H9 (cell line): ENCODE measurements around the gene MICAL3. TPM values are rescaled to one million over a fixed set of nuclear protein-coding genes. Genes with fewer than 3 reads are reported as not detected.

Experiments
- DNase-seq: peaks from one replicate; pipeline ENCODE4 v3.0.0-alpha.2; 2017
- H2AFZ ChIP-seq: one replicate; pipeline ENCODE4 v1.6.1; 2013; ENCODE audit warnings: mild to moderate bottlenecking, low read length, control low read depth, moderate library complexity
- H2AK5ac ChIP-seq: 2 replicates; pipeline ENCODE4 v1.6.1; 2013; ENCODE audit warnings: low read length, control low read depth, mixed read lengths; ENCODE audit not compliant: insufficient read length
- H2BK120ac ChIP-seq: one replicate; pipeline ENCODE4 v1.6.1; 2013; ENCODE audit warnings: low read depth, mild to moderate bottlenecking, low read length, control low read depth, inconsistent platforms; ENCODE audit not compliant: poor library complexity, severe bottlenecking
- H2BK12ac ChIP-seq: 2 replicates; pipeline ENCODE4 v1.6.1; 2013; ENCODE audit warnings: low read length, control low read depth, mixed read lengths, low read depth; ENCODE audit not compliant: insufficient read length
- H2BK15ac ChIP-seq: 2 replicates; pipeline ENCODE4 v1.6.1; 2013; ENCODE audit warnings: low read depth, low read length, control low read depth
- H2BK20ac ChIP-seq: one replicate; pipeline ENCODE4 v1.6.1; 2013; ENCODE audit warnings: low read depth, mild to moderate bottlenecking, low read length, control low read depth, inconsistent platforms; ENCODE audit not compliant: poor library complexity, severe bottlenecking
- H2BK5ac ChIP-seq: 2 replicates; pipeline ENCODE4 v1.6.1; 2013; ENCODE audit warnings: low read length, control low read depth, mixed read lengths; ENCODE audit not compliant: insufficient read length
- H3K14ac ChIP-seq: 2 replicates; pipeline ENCODE4 v1.6.1; 2013; ENCODE audit warnings: low read length, control low read depth; ENCODE audit not compliant: insufficient read depth
- H3K18ac ChIP-seq: 2 replicates; pipeline ENCODE4 v1.6.1; 2013; ENCODE audit warnings: low read depth, mild to moderate bottlenecking, mixed read lengths, low read length, control low read depth; ENCODE audit not compliant: insufficient read length
- H3K23ac ChIP-seq: 2 replicates; pipeline ENCODE4 v1.6.1; 2013; ENCODE audit warnings: low read length, control low read depth, mixed read lengths, low read depth; ENCODE audit not compliant: insufficient read length
- H3K23me2 ChIP-seq: 2 replicates; pipeline ENCODE4 v1.6.1; 2013; ENCODE audit warnings: low read depth, mild to moderate bottlenecking, mixed read lengths, low read length, control low read depth; ENCODE audit not compliant: insufficient read length, poor library complexity, severe bottlenecking
- H3K27ac ChIP-seq: 2 replicates; pipeline ENCODE4 v1.5.1; 2013; ENCODE audit warnings: low read length, control low read depth, mixed read lengths, low read depth; ENCODE audit not compliant: insufficient read length
- H3K27me3 ChIP-seq: 2 replicates; pipeline ENCODE4 v1.6.1; 2013; ENCODE audit warnings: low read length, control low read depth, inconsistent platforms; ENCODE audit not compliant: insufficient read depth
- H3K4ac ChIP-seq: 2 replicates; pipeline ENCODE4 v1.6.1; 2013; ENCODE audit warnings: low read depth, mild to moderate bottlenecking, control low read depth, inconsistent platforms, low read length, moderate library complexity
- H3K4me1 ChIP-seq: 2 replicates; pipeline ENCODE4 v1.6.1; 2013; ENCODE audit warnings: low read length, control low read depth, inconsistent platforms; ENCODE audit not compliant: insufficient read depth
- H3K4me2 ChIP-seq: 2 replicates; pipeline ENCODE4 v1.6.1; 2013; ENCODE audit warnings: low read length, control low read depth, mixed read lengths; ENCODE audit not compliant: insufficient read length, insufficient read depth
- H3K56ac ChIP-seq: 2 replicates; pipeline ENCODE4 v1.6.1; 2013; ENCODE audit warnings: low read depth, mild to moderate bottlenecking, mixed read lengths, low read length, control low read depth; ENCODE audit not compliant: insufficient read length
- H3K79me1 ChIP-seq: 2 replicates; pipeline ENCODE4 v1.6.1; 2013; ENCODE audit warnings: low read depth, mild to moderate bottlenecking, moderate library complexity, low read length, control low read depth, inconsistent platforms; ENCODE audit not compliant: insufficient read depth, poor library complexity, severe bottlenecking
- H3K79me2 ChIP-seq: 2 replicates; pipeline ENCODE4 v1.6.1; 2013; ENCODE audit warnings: low read length, control low read depth, inconsistent platforms; ENCODE audit not compliant: insufficient read depth
- H3K9ac ChIP-seq: 2 replicates; pipeline ENCODE4 v1.6.1; 2013; ENCODE audit warnings: low read length, control low read depth, mixed read lengths; ENCODE audit not compliant: insufficient read length; ENCODE audit errors: extremely low read depth
- H3K9me3 ChIP-seq: one replicate; pipeline ENCODE4 v1.6.1; 2013; ENCODE audit warnings: low read depth, low read length, inconsistent platforms; ENCODE audit not compliant: control insufficient read depth
- H3T11ph ChIP-seq: one replicate; pipeline ENCODE4 v1.6.1; 2013; ENCODE audit warnings: mild to moderate bottlenecking, low read length, control low read depth, inconsistent platforms
- H4K20me1 ChIP-seq: one replicate; pipeline ENCODE4 v1.6.1; 2013; ENCODE audit not compliant: control insufficient read depth, insufficient read length, insufficient read depth
- H4K5ac ChIP-seq: 2 replicates; pipeline ENCODE4 v1.6.1; 2013; ENCODE audit warnings: low read depth, mild to moderate bottlenecking, mixed read lengths, low read length, control low read depth; ENCODE audit not compliant: insufficient read length
- H4K8ac ChIP-seq: replicated peaks from 2 replicates; pipeline ENCODE4 v1.6.1; 2013; ENCODE audit warnings: low read length, control low read depth, mixed read lengths, low read depth; ENCODE audit not compliant: insufficient read length
- H4K91ac ChIP-seq: 2 replicates; pipeline ENCODE4 v1.6.1; 2013; ENCODE audit warnings: low read depth, mild to moderate bottlenecking, moderate library complexity, mixed read lengths, low read length, control low read depth; ENCODE audit not compliant: insufficient read length
- H3K27ac Mint-ChIP-seq, 3 experiments: 2 replicates in 2 of 3; 3 replicates in 1 of 3; pipeline ENCODE4 v1.8.0; 2020 to 2021; ENCODE audit warnings: mixed read lengths in 3 of 3, mild to moderate bottlenecking in 1 of 3, moderate library complexity in 1 of 3
- H3K27me3 Mint-ChIP-seq: 2 replicates; pipeline ENCODE4 v1.8.0; 2021; ENCODE audit warnings: low read depth, mild to moderate bottlenecking, moderate library complexity, mixed read lengths
- H3K36me3 Mint-ChIP-seq, 3 experiments: 2 replicates in 2 of 3; 3 replicates in 1 of 3; pipeline ENCODE4 v1.8.0; 2020 to 2021; ENCODE audit warnings: low read depth in 3 of 3, mixed read lengths in 3 of 3; ENCODE audit not compliant: insufficient read depth in 1 of 3
- H3K4me1 Mint-ChIP-seq, 2 experiments: 2 replicates each; pipeline ENCODE4 v1.8.0; 2020; ENCODE audit warnings: mixed read lengths in 2 of 2
- H3K4me3 Mint-ChIP-seq, 2 experiments: 2 replicates in 1 of 2; 3 replicates in 1 of 2; pipeline ENCODE4 v1.8.0; 2020 to 2021; ENCODE audit warnings: mild to moderate bottlenecking in 2 of 2, mixed read lengths in 2 of 2, moderate library complexity in 1 of 2
- H3K9me3 Mint-ChIP-seq, 2 experiments: 2 replicates in 1 of 2; 3 replicates in 1 of 2; pipeline ENCODE4 v1.8.0; 2020; ENCODE audit warnings: mild to moderate bottlenecking in 2 of 2, mixed read lengths in 2 of 2, moderate library complexity in 1 of 2
- CTCF ChIP-seq: fragments of 200-600 bp; sonication (generic); conservative IDR thresholded peaks from 3 replicates; pipeline ENCODE4 v1.8.0; 2021; ENCODE audit warnings: antibody characterized with exemption, mild to moderate bottlenecking
- WGBS: extraction: QIAGEN DNeasy Blood & Tissue Kit; methylation state at CpG from one replicate; pipeline ENCODE4 v1.1.7; 2013; ENCODE audit warnings: missing lambda C conversion rate, low lambda C conversion rate, mixed read lengths; ENCODE audit not compliant: insufficient read length; ENCODE audit errors: extremely low coverage; 5-methylcytosine and 5-hydroxymethylcytosine counted together
- total RNA-seq: library from RNA; stranded (reverse); gene quantifications from 2 replicates; pipeline ENCODE4 v1.2.1, GENCODE V29; 2021

The MICAL3 gene
- total RNA-seq, 1 experiment from 2014 or later, result 50.2 TPM

GRCh38 chr22:17913801-17914347 lies 110.5 kb downstream of the MICAL3 start:
- Histone ChIP-seq H3K79me2 (peaks cover 3% of the 10 kb centered on the region; the same call in 1 of the 2 replicates), H2BK20ac (no peak overlapping the region), H4K20me1 (no peaks in the 10 kb centered on the region), H3K9ac (no peak overlapping the region), H3K27me3 (no peaks in the 10 kb centered on the region), H3K4me2 (no peak overlapping the region), H3K18ac (no peak overlapping the region), H3T11ph (no peak overlapping the region), H3K4ac (no peak overlapping the region), H3K56ac (no peak overlapping the region), H3K79me1 (peaks cover 8% of the 10 kb centered on the region), H4K91ac (no peak overlapping the region), H2AK5ac (no peak overlapping the region), H4K8ac (no peak overlapping the region), H3K14ac (no peak overlapping the region), H3K23me2 (no peaks in the 10 kb centered on the region), H2BK15ac (no peak overlapping the region), H4K5ac (no peak overlapping the region), H3K4me1 (peaks cover 4% of the 10 kb centered on the region; the same call in 1 of the 2 replicates), H2AFZ (no peak overlapping the region), H3K27ac (no peak overlapping the region), H2BK12ac (no peak overlapping the region), H3K9me3 (no peaks in the 10 kb centered on the region), H3K23ac (no peak overlapping the region), H2BK120ac (no peak overlapping the region), H2BK5ac (no peak overlapping the region)
- no CpG with 5 or more reads among the region's 8 CpGs for WGBS
- no peak for DNase-seq
- Mint-ChIP-seq H3K36me3 (no peaks in the 10 kb centered on the region), H3K27me3 (no peaks in the 10 kb centered on the region), H3K4me1 (peaks cover 29 to 36% of the 10 kb centered on the region in 2 experiments), H3K4me3 (no peak overlapping the region), H3K9me3 (no peaks in the 10 kb centered on the region), H3K27ac (no peak overlapping the region)
- no peak for TF ChIP-seq CTCF
